OCI-LY7 (cell line): ENCODE measurements around the gene NOCT.

Experiments used
- CTCF ChIP-seq: fragments of 200-600 bp; sonication (generic); conservative IDR thresholded peaks from 2 replicates; pipeline ENCODE4 v1.5.1; 2014; ENCODE audit warnings: mild to moderate bottlenecking, antibody characterized with exemption, low read length, moderate library complexity, mixed read lengths
- EZH2phosphoT487 ChIP-seq: fragments of 200-600 bp; sonication (generic); IDR thresholded peaks from 2 replicates; pipeline ENCODE4 v1.6.1; 2018; ENCODE audit warnings: low read depth, borderline replicate concordance, mild to moderate bottlenecking, mixed run types, antibody characterized with exemption, low read length, moderate library complexity, mixed read lengths

GRCh38 chr4:139060591-139060990, 45.0 kb downstream of the NOCT start:
- TF ChIP-seq CTCF, result no peak
- TF ChIP-seq EZH2phosphoT487, result no peak
